ENCODE results near the gene FASTKD2.
"Not testable (repeated sequence)": the region's sequence is repeated elsewhere in the genome, so short reads cannot be mapped to it uniquely, and the experiment has no call there.

FASTKD2 gene

DNA sequence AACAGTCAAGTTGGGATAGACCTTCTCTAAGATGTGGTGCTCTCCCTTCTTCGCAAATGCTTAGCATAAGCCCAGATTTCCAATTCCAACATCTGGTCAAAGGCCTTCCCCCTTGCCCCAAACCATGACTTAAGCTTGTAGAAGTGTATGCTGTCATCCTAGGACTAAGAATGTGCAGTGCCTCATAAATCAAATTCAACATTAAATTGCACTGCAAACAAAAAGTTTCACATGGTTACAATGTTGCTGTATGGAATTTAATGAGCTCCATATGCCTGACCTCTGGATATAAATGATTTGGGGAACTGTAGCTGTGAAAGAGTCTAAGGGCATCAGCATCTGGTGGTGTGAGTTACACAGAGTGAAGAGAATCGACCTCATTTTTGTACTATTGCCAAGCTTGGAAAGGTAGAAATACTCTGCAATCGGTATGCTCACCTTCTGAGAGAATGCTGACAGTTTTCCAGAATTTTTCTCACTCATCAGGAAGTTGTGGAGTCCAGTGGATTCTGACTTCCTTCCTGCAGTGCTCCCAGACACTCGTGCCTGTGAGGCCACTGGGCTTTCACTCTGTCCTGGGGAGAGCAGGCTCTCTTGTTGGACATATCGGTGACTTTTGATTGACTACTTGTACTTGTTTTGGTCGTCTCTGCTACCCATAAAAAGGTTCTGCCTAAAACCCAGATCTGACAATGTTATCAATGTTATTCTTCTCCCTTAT is 40.6 kb downstream of the FASTKD2 start:
- peaks cover under 1% of the 10 kb centered on the region for H3K4me1 Mint-ChIP-seq
- H3K4me3 Mint-ChIP-seq, result no peak overlapping the region
- H3K9me3 Mint-ChIP-seq, result no peaks in the 10 kb centered on the region
- no peak for ATAC-seq
- H3K27me3 Mint-ChIP-seq, result no peaks in the 10 kb centered on the region
- peaks cover under 1% of the 10 kb centered on the region for H3K36me3 Mint-ChIP-seq
- no peak overlapping the region for H3K27ac Mint-ChIP-seq

DNA sequence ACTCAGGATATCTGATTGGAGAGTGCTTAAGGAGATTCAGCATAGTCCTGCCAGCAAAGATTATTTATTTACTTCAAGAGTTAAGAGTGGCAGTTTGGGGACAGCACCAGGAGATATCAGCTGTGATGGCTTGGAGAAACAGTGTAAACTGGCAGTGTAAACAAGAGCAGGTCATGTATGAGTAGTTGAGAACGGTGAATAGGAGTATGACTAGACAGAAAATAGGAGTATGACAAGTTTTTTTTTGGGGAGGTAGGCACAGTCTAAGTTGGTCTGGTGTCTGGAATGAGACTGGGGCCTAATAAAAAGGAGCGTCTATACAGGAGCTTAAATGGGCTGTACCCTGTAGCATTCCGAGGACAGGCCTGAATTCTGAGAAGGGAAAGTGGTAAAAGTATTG is 42.2 kb downstream of the FASTKD2 start:
- H3K4me1 Mint-ChIP-seq, H3K4me3 Mint-ChIP-seq, H3K27ac Mint-ChIP-seq, H3K36me3 Mint-ChIP-seq, ATAC-seq, H3K27me3 Mint-ChIP-seq, H3K9me3 Mint-ChIP-seq: not testable (repeated sequence)

DNA sequence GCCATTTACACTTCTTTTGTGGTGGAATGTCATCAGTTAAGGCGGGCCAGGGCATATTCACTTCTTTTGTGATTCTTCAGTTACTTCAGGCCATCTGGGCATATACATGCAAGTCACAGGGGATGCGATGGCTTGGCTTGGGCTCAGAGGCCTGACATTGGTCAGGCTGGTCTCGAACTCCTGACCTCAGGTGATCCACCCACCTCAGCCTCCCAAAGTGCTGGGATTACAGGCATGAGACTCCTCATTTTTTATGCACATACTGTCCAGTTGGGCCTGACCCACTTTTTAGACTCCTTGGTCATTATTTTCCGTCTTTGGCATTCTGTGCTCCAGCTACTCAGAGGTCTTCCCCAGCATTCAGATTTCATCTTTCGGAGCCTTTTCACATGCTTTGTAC is 47.1 kb downstream of the FASTKD2 start:
- not testable (repeated sequence) for H3K36me3 Mint-ChIP-seq, H3K4me1 Mint-ChIP-seq, H3K4me3 Mint-ChIP-seq, H3K27me3 Mint-ChIP-seq, ATAC-seq, H3K27ac Mint-ChIP-seq, H3K9me3 Mint-ChIP-seq

DNA sequence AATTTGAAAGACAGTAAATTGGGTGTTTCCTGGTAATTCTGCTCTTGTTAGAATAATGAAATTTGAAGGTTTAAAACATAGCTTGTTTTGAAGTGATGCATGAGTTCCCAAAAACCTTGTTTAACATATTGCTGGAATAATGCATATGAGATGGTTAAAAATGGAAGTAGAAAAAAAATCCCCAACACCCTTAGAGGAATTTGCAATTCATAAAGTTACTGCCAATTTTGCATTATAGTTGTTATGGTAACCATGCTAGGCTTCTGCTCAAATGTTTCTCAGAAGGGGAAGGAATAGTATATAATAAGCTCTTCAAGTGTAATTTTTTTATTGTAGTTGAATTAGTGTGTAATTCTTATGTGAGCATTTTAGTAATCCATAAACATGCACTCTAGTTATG is 49.1 kb downstream of the FASTKD2 start:
- no peak for ATAC-seq
- Mint-ChIP-seq H3K27ac (no peak overlapping the region), H3K27me3 (no peaks in the 10 kb centered on the region), H3K4me3 (no peak overlapping the region), H3K36me3 (peaks cover 14% of the 10 kb centered on the region), H3K4me1 (no peaks in the 10 kb centered on the region), H3K9me3 (no peaks in the 10 kb centered on the region)

DNA sequence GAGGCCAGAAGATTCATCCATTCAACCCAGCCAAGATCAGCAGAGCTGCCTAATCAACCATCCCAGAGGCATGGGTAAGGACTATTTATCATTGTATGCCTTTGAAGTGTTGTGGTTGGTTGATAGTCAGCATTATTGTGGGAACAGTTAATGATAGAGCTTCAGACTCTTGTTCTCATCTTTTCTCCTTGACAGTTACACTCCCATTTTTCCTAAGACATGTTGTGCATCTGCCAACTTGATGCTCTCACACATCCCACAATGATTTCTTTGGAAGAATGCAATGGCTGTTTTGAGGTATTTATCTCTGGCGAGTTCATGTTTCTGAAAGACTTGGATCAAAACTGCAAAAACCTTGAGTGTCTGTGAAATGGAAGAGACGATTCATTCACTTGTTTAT is 55.4 kb downstream of the FASTKD2 start:
- Mint-ChIP-seq H3K27me3 (no peaks in the 10 kb centered on the region), H3K4me3 (no peak overlapping the region), H3K9me3 (no peaks in the 10 kb centered on the region), H3K4me1 (no peaks in the 10 kb centered on the region), H3K27ac (no peak overlapping the region), H3K36me3 (peaks cover 13% of the 10 kb centered on the region)
- ATAC-seq, result no peak

DNA sequence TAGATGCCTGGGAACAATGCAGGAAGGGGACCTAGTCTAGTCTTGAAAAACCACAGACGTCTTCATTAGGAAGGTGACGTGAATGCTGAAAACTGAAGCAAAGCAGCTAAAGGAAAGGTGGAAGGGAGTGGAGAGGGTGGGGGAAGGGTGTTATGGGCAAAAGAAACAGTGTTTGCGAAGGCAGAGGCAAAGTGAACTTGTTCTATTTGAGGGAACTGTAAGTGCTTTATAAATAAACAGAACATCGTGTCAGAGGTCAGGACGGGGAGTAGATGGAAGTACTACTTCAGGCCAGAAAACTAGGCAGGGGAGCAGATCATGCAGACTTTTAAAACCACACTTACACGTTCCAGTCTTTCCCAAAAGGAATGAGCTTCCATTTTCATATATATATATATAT is 57.8 kb downstream of the FASTKD2 start:
- no peak for ATAC-seq
- no peaks in the 10 kb centered on the region for H3K9me3 Mint-ChIP-seq
- H3K27me3 Mint-ChIP-seq, result no peaks in the 10 kb centered on the region
- no peak overlapping the region for H3K27ac Mint-ChIP-seq
- H3K4me3 Mint-ChIP-seq, result no peak overlapping the region
- H3K4me1 Mint-ChIP-seq, result no peaks in the 10 kb centered on the region
- H3K36me3 Mint-ChIP-seq, result peaks cover 7% of the 10 kb centered on the region

DNA sequence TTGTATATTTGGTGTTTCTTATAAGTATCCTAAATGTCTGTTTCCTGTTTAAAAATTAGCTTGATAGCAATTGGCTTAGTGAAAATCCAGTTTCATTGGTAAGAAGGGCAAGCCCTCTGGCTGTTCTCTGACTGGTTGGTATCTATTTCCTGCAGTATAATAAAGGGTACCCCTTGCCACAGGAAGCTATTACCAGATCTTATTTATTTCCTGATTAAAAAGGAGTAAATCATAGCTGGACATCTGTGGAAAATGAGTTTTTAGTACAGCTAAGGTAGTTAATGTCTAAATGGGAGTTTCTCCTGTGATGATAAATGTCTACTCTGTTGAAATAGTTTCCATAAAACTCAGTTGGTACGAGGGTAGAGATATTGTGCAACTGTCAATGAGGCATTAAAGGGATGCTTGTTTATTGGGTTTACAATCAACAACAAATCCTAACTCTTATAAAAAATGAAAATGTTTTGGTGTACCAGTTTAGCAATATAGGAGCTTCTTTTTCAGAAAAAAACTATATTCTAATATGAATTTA is 58.7 kb downstream of the FASTKD2 start:
- Mint-ChIP-seq H3K36me3 (peaks cover 6% of the 10 kb centered on the region), H3K9me3 (no peaks in the 10 kb centered on the region), H3K27ac (no peak overlapping the region), H3K4me3 (no peak overlapping the region), H3K27me3 (no peaks in the 10 kb centered on the region), H3K4me1 (no peaks in the 10 kb centered on the region)
- no peak for ATAC-seq

DNA sequence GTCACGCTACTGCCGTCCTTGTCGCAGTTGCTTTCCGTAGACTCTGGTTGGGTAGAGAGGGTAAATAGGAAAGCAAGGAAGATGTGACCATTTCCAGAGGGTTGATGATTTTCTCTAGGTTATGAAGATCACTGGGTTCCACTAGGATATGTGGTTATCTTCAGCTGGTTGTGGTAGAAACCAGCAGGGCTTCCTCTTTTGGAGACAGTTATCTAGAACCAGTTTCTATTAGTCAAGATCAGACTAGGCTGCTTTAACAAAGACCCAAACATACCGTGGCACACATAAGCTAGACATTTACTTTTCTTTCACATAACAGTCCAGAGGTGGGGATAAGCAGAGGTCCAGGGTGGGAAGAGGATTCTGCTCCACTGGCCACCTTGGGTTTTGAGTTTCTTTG is 59.6 kb downstream of the FASTKD2 start:
- Mint-ChIP-seq H3K4me3 (no peak overlapping the region), H3K36me3 (peaks cover 6% of the 10 kb centered on the region), H3K27me3 (no peaks in the 10 kb centered on the region), H3K9me3 (no peaks in the 10 kb centered on the region), H3K4me1 (no peaks in the 10 kb centered on the region), H3K27ac (no peak overlapping the region)
- peak; percentile 39 for ATAC-seq

DNA sequence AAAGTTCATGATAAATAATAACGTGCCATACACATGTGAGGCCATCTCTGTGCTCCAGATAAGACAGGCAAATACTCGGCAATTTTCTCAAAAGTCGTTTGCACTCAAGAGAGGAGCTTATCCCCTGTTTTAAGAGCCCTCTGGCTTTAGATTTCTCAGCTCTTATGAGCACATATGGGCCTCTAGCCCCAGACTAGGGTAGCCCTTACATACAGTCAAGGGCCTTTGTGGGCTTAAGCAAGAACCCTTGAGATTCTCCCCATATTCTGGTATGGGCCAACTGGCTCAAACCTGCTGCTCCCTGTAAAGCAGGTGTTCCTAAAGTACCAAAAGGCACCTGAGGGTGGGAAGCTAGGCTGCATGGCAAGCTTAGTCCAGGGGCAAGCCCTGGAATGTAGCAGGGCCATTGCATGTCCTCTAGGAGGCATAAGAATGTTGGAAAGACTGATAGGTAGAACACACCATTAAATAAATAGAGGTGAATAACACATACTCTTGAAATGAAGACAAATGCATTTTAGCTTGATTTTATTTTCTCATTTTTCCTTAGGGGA is 66.1 kb downstream of the FASTKD2 start:
- no peak overlapping the region for H3K4me3 Mint-ChIP-seq
- no peak for ATAC-seq
- no peaks in the 10 kb centered on the region for H3K4me1 Mint-ChIP-seq
- H3K27me3 Mint-ChIP-seq, result no peaks in the 10 kb centered on the region
- peaks cover 13% of the 10 kb centered on the region for H3K9me3 Mint-ChIP-seq
- peaks cover 16% of the 10 kb centered on the region for H3K36me3 Mint-ChIP-seq
- H3K27ac Mint-ChIP-seq, result no peak overlapping the region

DNA sequence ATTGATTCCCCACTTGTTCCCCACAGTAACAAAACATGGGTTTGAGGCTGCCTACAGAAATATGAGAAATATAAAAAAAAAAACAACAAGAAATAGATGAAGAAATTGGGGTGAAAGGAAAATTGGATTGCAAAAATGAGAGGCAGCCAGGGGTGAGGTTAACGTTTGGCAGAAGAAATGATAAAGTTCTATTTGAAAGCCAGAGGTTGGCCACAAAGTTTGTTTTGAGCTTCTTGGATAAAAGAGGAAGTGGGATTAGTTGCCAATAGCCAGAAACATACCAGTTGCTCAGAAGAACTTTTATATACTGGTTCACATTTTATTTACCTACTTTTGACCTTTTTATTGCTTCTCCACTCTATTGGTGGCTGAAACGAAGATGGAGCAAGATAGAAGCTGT is 67.5 kb downstream of the FASTKD2 start:
- H3K4me3 Mint-ChIP-seq, result no peak overlapping the region
- peaks cover 16% of the 10 kb centered on the region for H3K36me3 Mint-ChIP-seq
- H3K27ac Mint-ChIP-seq, result no peak overlapping the region
- ATAC-seq, result no peak
- H3K27me3 Mint-ChIP-seq, result no peaks in the 10 kb centered on the region
- no peaks in the 10 kb centered on the region for H3K4me1 Mint-ChIP-seq
- peaks cover 13% of the 10 kb centered on the region for H3K9me3 Mint-ChIP-seq

DNA sequence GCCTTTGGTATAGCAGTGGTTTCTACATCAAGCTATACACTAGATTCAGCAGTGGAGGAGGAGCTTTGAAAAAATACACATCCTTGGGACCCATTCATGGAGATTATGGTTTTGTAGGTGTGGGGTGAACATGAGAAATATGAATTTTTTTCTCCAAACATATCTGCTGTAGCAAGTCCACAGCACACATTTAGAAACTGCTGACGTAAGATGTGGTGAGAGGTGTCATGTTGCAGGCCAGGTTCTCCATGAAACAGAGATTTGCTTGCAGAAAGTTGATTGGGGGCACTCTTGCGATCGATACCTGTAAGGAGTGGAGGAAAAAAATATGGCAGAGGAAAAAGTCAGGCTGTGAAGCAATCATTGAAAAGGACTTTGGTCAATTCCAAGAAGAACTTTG is 67.9 kb downstream of the FASTKD2 start:
- Mint-ChIP-seq H3K9me3 (peaks cover 13% of the 10 kb centered on the region), H3K36me3 (peaks cover 16% of the 10 kb centered on the region), H3K4me1 (no peaks in the 10 kb centered on the region), H3K27me3 (no peaks in the 10 kb centered on the region), H3K27ac (no peak overlapping the region), H3K4me3 (no peak overlapping the region)
- ATAC-seq, result no peak

DNA sequence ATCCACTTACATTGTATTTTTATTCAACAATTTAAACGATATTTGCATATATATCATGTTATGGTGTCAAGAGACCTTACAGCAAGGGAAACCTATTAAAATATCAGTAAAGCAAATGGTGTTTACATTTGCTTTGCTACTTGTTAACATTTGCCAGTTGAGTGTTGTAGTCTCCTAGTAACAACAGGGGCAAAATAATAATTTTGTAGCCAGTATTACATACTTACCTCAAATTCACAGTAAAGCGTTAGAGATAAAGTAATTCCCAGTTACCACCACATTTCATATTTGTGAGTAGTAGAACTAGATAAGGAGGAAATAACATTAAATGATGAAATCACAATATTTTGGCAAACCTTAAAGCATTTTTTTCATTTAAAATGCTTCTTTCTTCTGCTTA is 71.3 kb downstream of the FASTKD2 start:
- Mint-ChIP-seq H3K4me3 (no peak overlapping the region), H3K4me1 (no peaks in the 10 kb centered on the region), H3K9me3 (peaks cover 16% of the 10 kb centered on the region), H3K27me3 (no peaks in the 10 kb centered on the region), H3K27ac (no peak overlapping the region), H3K36me3 (peaks cover 16% of the 10 kb centered on the region)
- ATAC-seq, result no peak

DNA sequence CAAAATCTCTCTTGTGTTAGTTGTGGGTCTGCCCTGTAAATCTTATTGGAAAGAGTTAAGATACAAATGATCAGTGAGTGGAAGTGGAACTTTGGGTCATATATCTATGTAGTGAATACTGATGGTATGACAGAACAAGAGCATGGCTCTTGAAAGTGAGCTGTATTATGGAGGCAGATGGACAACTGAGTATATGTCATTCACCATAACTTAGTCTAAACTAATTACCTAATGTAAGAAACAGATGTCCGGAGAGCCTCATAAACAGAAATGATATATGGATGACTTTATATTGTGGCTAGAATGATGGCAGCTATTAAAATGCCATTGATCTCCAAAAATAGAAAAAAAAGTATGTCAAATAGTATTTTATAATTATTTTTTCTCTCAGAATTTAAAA is 72.4 kb downstream of the FASTKD2 start:
- no peaks in the 10 kb centered on the region for H3K27me3 Mint-ChIP-seq
- H3K9me3 Mint-ChIP-seq, result peaks cover 16% of the 10 kb centered on the region
- ATAC-seq, result no peak
- H3K27ac Mint-ChIP-seq, result no peak overlapping the region
- no peak overlapping the region for H3K4me3 Mint-ChIP-seq
- H3K4me1 Mint-ChIP-seq, result no peaks in the 10 kb centered on the region
- H3K36me3 Mint-ChIP-seq, result peaks cover 16% of the 10 kb centered on the region

DNA sequence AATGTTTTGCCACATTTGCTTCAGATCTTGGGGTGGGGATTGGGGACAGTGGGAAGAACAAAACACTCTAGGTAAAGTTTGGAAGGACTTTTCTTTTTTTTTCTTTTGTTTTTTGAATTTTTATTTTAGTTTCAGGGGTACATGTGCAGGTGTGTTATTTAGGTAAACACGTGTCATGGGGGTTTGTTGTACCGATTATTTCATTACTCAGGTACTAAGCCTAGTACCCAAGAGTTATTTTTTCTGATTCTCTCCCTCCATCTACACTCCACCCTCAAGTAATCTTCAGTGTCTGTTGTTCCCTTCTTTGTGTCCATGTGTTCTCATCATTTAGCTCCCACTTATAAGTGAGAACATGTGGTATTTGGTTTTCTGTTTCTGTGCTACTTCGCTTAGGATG is 73.3 kb downstream of the FASTKD2 start:
- peaks cover 10% of the 10 kb centered on the region for H3K9me3 Mint-ChIP-seq
- no peaks in the 10 kb centered on the region for H3K4me1 Mint-ChIP-seq
- peaks cover 8% of the 10 kb centered on the region for H3K36me3 Mint-ChIP-seq
- no peak overlapping the region for H3K4me3 Mint-ChIP-seq
- H3K27me3 Mint-ChIP-seq, result no peaks in the 10 kb centered on the region
- ATAC-seq, result no peak
- no peak overlapping the region for H3K27ac Mint-ChIP-seq

DNA sequence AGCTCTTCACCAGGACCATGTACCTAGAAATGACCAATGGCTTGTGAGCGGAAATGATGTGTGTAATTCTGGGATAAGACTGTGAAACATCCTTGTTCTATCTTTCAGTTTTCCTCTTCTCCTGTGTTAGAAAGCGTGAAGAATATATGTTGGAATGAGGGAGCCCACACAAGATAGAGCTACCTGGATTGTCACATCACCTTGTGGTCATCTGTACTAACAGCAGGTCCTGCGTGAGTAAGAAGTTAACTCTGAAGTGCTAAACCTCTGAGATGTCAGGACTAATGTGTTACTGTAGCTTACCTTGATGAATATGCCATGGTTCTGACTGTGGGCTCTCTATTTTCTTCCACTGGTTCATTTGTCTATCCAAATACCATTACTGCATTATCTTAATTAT is 75.6 kb downstream of the FASTKD2 start:
- Mint-ChIP-seq H3K4me1 (no peaks in the 10 kb centered on the region), H3K27me3 (no peaks in the 10 kb centered on the region), H3K36me3 (no peaks in the 10 kb centered on the region), H3K9me3 (peaks cover 3% of the 10 kb centered on the region), H3K4me3 (no peak overlapping the region), H3K27ac (no peak overlapping the region)
- no peak for ATAC-seq
